Measurements from ENCODE around the gene ADGRG6. TPM values are rescaled to one million over a fixed set of nuclear protein-coding genes. Genes with fewer than 3 reads are reported as not detected.
A peak's percentile ranks its signal among the peaks of the same experiment; 100 is the strongest.

Gene ADGRG6
- total and polyA plus RNA-seq, 2 experiments from 2014 or later: 0.38 to 1.5 TPM

- in situ Hi-C loops (cut with MboI): loop anchor here (25.0 kb wide), 1 partner anchor 216 kb away; no protein-coding TSS in a partner anchor
- Histone ChIP-seq H3K36me3 (ENCODE audit: low read depth) (no peaks in the 10 kb centered on the region), H3K27me3 (replicated peaks; ENCODE audit: insufficient read depth) (no peaks in the 10 kb centered on the region), H3K9me3 (ENCODE audit: low read depth) (no peaks in the 10 kb centered on the region), H3K9me2 (ENCODE audit: insufficient read depth) (no peaks in the 10 kb centered on the region), H3F3A (ENCODE audit: insufficient read depth) (peaks cover 21% of the 10 kb centered on the region), H3K4me1 (ENCODE audit: insufficient read depth) (peaks cover 30% of the 10 kb centered on the region), H3K79me2 (ENCODE audit: insufficient read depth) (no peaks in the 10 kb centered on the region), H4K20me1 (ENCODE audit: insufficient read depth) (no peaks in the 10 kb centered on the region), H3K4me2 (ENCODE audit: unreplicated experiment) (peak overlapping the region; percentile 14), H3K27ac (peak overlapping the region; percentile 13; the same call in 1 of the 2 replicates), H3K4me3 (no peak overlapping the region), H2AFZ (peak overlapping the region; percentile 13; the same call in 1 of the 2 replicates), H3K9ac (0 out of 2 replicates have a peak overlapping the region, but pooled peaks have one; percentile 1)
- peak; percentile 72 for DNase-seq
- TF ChIP-seq EZH2phosphoT487 (IDR thresholded peaks at IDR 0.05; ENCODE audit: insufficient read depth, low read depth) (no peak), EZH2 (IDR thresholded peaks at IDR 0.05; ENCODE audit: insufficient read depth, poor library complexity, severe bottlenecking) (no peak)
- 86 to 87% methylated on average over 2 of the region's 2 CpGs for WGBS, 2 experiments (ENCODE audit: low coverage in 1 of 2, low lambda C conversion rate in 2 of 2, missing lambda C conversion rate in 2 of 2)
Observed at GRCh38 chr6:142378138-142378875, 76.5 kb downstream of the ADGRG6 start.

- H3K9me2 ChIP-seq (ENCODE audit: insufficient read depth): no peaks in the 10 kb centered on the region
- WGBS, 2 experiments (ENCODE audit: low coverage in 1 of 2, low lambda C conversion rate in 2 of 2, missing lambda C conversion rate in 2 of 2): 94 to 96% methylated on average over 4 of the region's 4 CpGs
- H2AFZ ChIP-seq: no peak overlapping the region
- DNase-seq: no peak
- H3K4me3 ChIP-seq: no peak overlapping the region
- no peaks in the 10 kb centered on the region for H3K9me3 ChIP-seq (ENCODE audit: low read depth)
- H3K27me3 ChIP-seq (replicated peaks; ENCODE audit: insufficient read depth): no peaks in the 10 kb centered on the region
- H3K36me3 ChIP-seq (ENCODE audit: low read depth): no peaks in the 10 kb centered on the region
- in situ Hi-C loops (cut with MboI): loop anchor here (25.0 kb wide), 1 partner anchor 218 kb away; no protein-coding TSS in a partner anchor
- no peak for TF ChIP-seq EZH2 (IDR thresholded peaks at IDR 0.05; ENCODE audit: insufficient read depth, poor library complexity, severe bottlenecking)
- TF ChIP-seq EZH2phosphoT487 (IDR thresholded peaks at IDR 0.05; ENCODE audit: insufficient read depth, low read depth): no peak
- no peak overlapping the region for H3K4me2 ChIP-seq (ENCODE audit: unreplicated experiment)
- peaks cover 24% of the 10 kb centered on the region; the same call in 1 of the 2 replicates for H3F3A ChIP-seq (ENCODE audit: insufficient read depth)
- H3K79me2 ChIP-seq (ENCODE audit: insufficient read depth): no peaks in the 10 kb centered on the region
- peaks cover 42% of the 10 kb centered on the region for H3K4me1 ChIP-seq (ENCODE audit: insufficient read depth)
- no peak overlapping the region for H3K27ac ChIP-seq
- H4K20me1 ChIP-seq (ENCODE audit: insufficient read depth): no peaks in the 10 kb centered on the region
- H3K9ac ChIP-seq: no peak overlapping the region
Observed at GRCh38 chr6:142380626-142381025, 78.8 kb downstream of the ADGRG6 start.

- Histone ChIP-seq H2AFZ (no peak overlapping the region), H3K27me3 (replicated peaks; ENCODE audit: insufficient read depth) (no peaks in the 10 kb centered on the region), H3K4me2 (ENCODE audit: unreplicated experiment) (no peak overlapping the region), H3K27ac (no peak overlapping the region), H3K9me3 (ENCODE audit: low read depth) (no peaks in the 10 kb centered on the region), H3K36me3 (ENCODE audit: low read depth) (no peaks in the 10 kb centered on the region), H3K79me2 (ENCODE audit: insufficient read depth) (no peaks in the 10 kb centered on the region), H3K4me1 (ENCODE audit: insufficient read depth) (peaks cover 40% of the 10 kb centered on the region), H3F3A (ENCODE audit: insufficient read depth) (peaks cover 24% of the 10 kb centered on the region; the same call in 1 of the 2 replicates), H3K9me2 (ENCODE audit: insufficient read depth) (no peaks in the 10 kb centered on the region), H3K4me3 (no peak overlapping the region), H3K9ac (no peak overlapping the region), H4K20me1 (ENCODE audit: insufficient read depth) (no peaks in the 10 kb centered on the region)
- no peak for DNase-seq
- 53 to 68% methylated on average over 2 of the region's 2 CpGs for WGBS, 2 experiments (ENCODE audit: low coverage in 1 of 2, low lambda C conversion rate in 2 of 2, missing lambda C conversion rate in 2 of 2)
- TF ChIP-seq EZH2 (IDR thresholded peaks at IDR 0.05; ENCODE audit: insufficient read depth, poor library complexity, severe bottlenecking) (no peak), EZH2phosphoT487 (IDR thresholded peaks at IDR 0.05; ENCODE audit: insufficient read depth, low read depth) (no peak)
- in situ Hi-C loops (cut with MboI): loop anchor here (25.0 kb wide), 1 partner anchor 219 kb away; no protein-coding TSS in a partner anchor
Observed at GRCh38 chr6:142381181-142381580, 79.4 kb downstream of the ADGRG6 start.

- Histone ChIP-seq H3K9ac (no peak overlapping the region), H3K4me3 (no peak overlapping the region), H3K9me3 (ENCODE audit: low read depth) (no peaks in the 10 kb centered on the region), H4K20me1 (ENCODE audit: insufficient read depth) (no peaks in the 10 kb centered on the region), H3K9me2 (ENCODE audit: insufficient read depth) (no peaks in the 10 kb centered on the region), H3F3A (ENCODE audit: insufficient read depth) (peaks cover 24% of the 10 kb centered on the region; the same call in 1 of the 2 replicates), H3K4me1 (ENCODE audit: insufficient read depth) (peaks cover 37% of the 10 kb centered on the region), H3K36me3 (ENCODE audit: low read depth) (no peaks in the 10 kb centered on the region), H3K79me2 (ENCODE audit: insufficient read depth) (no peaks in the 10 kb centered on the region), H3K27ac (no peak overlapping the region), H3K27me3 (replicated peaks; ENCODE audit: insufficient read depth) (no peaks in the 10 kb centered on the region), H2AFZ (no peak overlapping the region), H3K4me2 (ENCODE audit: unreplicated experiment) (no peak overlapping the region)
- in situ Hi-C loops (cut with MboI): loop anchor here (25.0 kb wide), 1 partner anchor 220 kb away; no protein-coding TSS in a partner anchor
- DNase-seq: no peak
- TF ChIP-seq EZH2 (IDR thresholded peaks at IDR 0.05; ENCODE audit: insufficient read depth, poor library complexity, severe bottlenecking) (no peak), EZH2phosphoT487 (IDR thresholded peaks at IDR 0.05; ENCODE audit: insufficient read depth, low read depth) (no peak)
- 65 to 79% methylated on average over 5 of the region's 5 CpGs for WGBS, 2 experiments (ENCODE audit: low coverage in 1 of 2, low lambda C conversion rate in 2 of 2, missing lambda C conversion rate in 2 of 2)
Observed at GRCh38 chr6:142381845-142382378, 80.1 kb downstream of the ADGRG6 start.
